A549 (cell line): Measurements from ENCODE around the gene JOSD1.

ENCODE experiments used
- CBX2 ChIP-seq: fragments of 200-600 bp; sonication (generic); IDR thresholded peaks from 2 replicates; pipeline ENCODE4 v1.6.1; 2016; ENCODE audit warnings: low read depth, mild to moderate bottlenecking, borderline replicate concordance
- EP300 ChIP-seq, 2 experiments: fragments of >200 bp; sonication (Bioruptor Twin); formaldehyde crosslinking; IDR thresholded peaks; 2 replicates in 1 of 2; 3 replicates in 1 of 2; pipeline ENCODE4 v1.6.1; 2016 to 2017
- HOXA7 ChIP-seq: fragments of 250-450 bp; sonication (Bioruptor Pico); IDR thresholded peaks from 2 replicates; pipeline ENCODE4 v1.5.0; 2020; ENCODE audit warnings: mild to moderate bottlenecking, moderate library complexity
- POLR2A ChIP-seq: IDR thresholded peaks from 2 replicates; pipeline ENCODE4 v1.6.1; 2012; ENCODE audit warnings: mild to moderate bottlenecking, low read length
- ZC3H11A ChIP-seq: fragments of 450-650 bp; IDR thresholded peaks from 2 replicates; pipeline ENCODE4 v1.6.1; 2014; ENCODE audit warnings: antibody characterized with exemption, mild to moderate bottlenecking
- TF ChIP-seq, protein P1 (sequence below): fragments of >200 bp; sonication (Bioruptor Twin); formaldehyde crosslinking; IDR thresholded peaks from 3 replicates; pipeline ENCODE4 v1.5.1; 2016

DNA sequence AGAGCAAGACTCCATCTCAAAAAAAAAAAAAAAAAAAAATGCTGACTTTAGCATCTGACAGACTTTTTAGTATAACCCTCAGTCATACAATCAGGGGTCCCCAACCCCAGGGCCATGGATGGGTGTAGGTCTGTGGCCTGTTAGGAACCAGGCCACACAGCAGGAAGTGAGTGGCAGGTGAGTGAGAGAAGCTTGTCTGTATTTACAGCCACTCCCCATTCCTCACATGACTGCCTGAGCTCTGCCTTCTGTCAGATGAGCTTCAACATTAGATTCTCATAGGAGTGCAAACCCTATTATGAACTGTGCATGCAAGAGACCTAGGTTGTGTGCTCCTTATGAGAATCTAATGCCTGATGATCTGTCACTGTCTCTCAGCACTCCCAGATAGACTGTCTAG lies 47.9 kb downstream of the JOSD1 start:
- TF ChIP-seq ZC3H11A (no peak), HOXA7 (CRISPR knock-in tag) (no peak), POLR2A (no peak), EP300 (IDR thresholded peaks at IDR 0.05) (no peak), CBX2 (no peak)
- TF ChIP-seq, protein P1, sequence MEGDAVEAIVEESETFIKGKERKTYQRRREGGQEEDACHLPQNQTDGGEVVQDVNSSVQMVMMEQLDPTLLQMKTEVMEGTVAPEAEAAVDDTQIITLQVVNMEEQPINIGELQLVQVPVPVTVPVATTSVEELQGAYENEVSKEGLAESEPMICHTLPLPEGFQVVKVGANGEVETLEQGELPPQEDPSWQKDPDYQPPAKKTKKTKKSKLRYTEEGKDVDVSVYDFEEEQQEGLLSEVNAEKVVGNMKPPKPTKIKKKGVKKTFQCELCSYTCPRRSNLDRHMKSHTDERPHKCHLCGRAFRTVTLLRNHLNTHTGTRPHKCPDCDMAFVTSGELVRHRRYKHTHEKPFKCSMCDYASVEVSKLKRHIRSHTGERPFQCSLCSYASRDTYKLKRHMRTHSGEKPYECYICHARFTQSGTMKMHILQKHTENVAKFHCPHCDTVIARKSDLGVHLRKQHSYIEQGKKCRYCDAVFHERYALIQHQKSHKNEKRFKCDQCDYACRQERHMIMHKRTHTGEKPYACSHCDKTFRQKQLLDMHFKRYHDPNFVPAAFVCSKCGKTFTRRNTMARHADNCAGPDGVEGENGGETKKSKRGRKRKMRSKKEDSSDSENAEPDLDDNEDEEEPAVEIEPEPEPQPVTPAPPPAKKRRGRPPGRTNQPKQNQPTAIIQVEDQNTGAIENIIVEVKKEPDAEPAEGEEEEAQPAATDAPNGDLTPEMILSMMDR, result no peak
